Measurements from ENCODE around the gene GABBR2.

DNA sequence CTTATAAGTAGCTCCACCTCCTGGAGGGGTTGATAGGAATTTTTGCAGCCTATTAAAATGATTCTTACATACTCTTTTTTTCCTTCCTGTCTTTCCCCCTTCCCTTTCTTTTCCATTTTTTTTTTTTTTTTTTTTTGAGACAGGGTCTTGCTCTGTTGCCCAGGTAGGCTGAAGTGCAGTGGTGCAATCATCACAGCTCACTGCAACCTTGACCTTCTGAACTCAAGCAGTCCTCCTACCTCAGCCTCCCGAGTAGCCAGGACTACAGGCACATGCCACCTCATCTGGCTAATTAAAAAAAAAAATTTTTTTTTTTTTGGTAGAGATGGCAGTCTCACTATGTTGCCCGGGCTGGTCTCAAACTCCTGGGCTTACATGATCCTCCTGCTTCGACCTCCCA lies 448.9 kb downstream of the GABBR2 start:
- TF ChIP-seq, protein P1, sequence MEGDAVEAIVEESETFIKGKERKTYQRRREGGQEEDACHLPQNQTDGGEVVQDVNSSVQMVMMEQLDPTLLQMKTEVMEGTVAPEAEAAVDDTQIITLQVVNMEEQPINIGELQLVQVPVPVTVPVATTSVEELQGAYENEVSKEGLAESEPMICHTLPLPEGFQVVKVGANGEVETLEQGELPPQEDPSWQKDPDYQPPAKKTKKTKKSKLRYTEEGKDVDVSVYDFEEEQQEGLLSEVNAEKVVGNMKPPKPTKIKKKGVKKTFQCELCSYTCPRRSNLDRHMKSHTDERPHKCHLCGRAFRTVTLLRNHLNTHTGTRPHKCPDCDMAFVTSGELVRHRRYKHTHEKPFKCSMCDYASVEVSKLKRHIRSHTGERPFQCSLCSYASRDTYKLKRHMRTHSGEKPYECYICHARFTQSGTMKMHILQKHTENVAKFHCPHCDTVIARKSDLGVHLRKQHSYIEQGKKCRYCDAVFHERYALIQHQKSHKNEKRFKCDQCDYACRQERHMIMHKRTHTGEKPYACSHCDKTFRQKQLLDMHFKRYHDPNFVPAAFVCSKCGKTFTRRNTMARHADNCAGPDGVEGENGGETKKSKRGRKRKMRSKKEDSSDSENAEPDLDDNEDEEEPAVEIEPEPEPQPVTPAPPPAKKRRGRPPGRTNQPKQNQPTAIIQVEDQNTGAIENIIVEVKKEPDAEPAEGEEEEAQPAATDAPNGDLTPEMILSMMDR (IDR thresholded peaks at IDR 0.05; ENCODE audit: low read length) = no peak
- TF ChIP-seq EZH2phosphoT487 (IDR thresholded peaks at IDR 0.05; ENCODE audit: low read length) = no peak

Measured in MM.1S (cell line).